ENCODE measurements around the gene PSMG4.

Gene PSMG4

DNA sequence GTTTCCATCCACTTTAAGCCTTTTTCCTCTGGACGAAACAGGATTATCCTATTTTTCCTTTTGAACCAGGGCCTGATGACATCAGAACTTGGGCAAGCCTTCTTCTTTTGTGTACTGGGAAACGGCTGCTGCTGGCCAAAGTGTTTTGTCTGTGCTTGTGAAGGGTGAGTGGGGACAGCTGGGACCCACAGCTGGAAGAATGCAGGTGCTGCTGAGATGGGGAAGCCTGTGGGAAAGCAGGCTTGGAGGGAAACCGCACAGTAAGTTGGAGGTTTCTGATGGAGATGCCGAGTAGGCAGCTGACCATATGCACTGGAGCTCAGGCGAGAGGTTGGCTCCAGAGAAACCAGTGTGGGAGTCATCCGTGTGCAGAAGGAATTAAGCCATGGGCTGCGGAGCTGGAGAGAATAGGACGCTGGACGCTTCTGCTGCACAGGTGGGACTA lies 8.5 kb upstream of the PSMG4 start:
- Histone ChIP-seq H3K36me3 (ENCODE audit: control insufficient read depth, insufficient read depth, low read length) (no peaks in the 10 kb centered on the region), H3K9me3 (ENCODE audit: control insufficient read depth, low read length) (no peaks in the 10 kb centered on the region), H3K4me3 (ENCODE audit: insufficient read depth, low read depth, low read length, poor library complexity, severe bottlenecking) (no peak overlapping the region), H3K4me1 (ENCODE audit: control insufficient read depth, insufficient read depth, low read length, poor library complexity, severe bottlenecking) (peaks cover 4% of the 10 kb centered on the region), H3K27me3 (replicated peaks; ENCODE audit: control insufficient read depth, insufficient read depth, low read length, poor library complexity, severe bottlenecking) (peaks cover 4% of the 10 kb centered on the region), H3K27ac (ENCODE audit: insufficient read depth, low read length, poor library complexity, severe bottlenecking) (no peak overlapping the region)
- DNase-seq, result no peak

DNA sequence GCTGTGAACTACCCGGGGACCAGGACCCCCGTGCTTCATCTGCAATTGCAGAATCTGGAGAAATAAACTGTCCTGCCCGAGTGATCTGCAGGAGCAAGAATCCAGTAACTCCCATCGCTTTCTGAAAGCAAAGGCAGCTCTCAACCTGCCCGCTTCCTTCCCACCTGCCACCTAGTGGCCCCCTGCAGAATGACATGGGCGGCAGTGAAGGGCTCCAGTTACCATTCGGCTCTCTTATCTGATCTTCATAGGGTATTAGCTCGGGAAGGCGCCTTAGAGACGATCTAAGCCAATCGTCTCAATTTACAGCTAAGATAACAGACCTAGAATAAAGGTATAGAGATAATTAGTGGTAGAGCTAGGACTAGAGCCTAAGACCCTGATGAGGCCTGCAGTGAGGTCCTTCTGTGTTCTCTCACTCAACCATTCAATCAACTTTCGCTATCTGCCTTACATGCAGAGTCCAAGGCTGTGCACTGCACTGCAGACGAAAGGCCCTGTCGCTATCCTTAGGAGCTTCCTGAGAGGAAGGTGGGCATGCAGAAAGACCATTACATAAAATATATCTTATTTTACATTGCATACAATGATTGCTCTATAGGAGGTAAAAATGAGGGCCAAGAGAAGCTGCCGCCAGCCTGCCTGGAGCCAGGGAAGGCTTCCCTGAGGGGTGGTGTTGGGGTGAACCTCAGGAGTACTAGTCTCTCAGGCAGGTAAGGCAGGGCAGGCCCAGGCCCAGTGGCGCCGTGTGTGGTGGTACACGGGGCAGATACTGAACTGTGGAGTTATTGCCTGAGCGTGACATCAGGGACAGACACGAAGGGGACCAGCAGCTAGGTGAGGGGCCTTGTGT lies 7.1 kb upstream of the PSMG4 start:
- Histone ChIP-seq H3K27ac (ENCODE audit: insufficient read depth, low read length, poor library complexity, severe bottlenecking) (no peak overlapping the region), H3K27me3 (replicated peaks; ENCODE audit: control insufficient read depth, insufficient read depth, low read length, poor library complexity, severe bottlenecking) (peaks cover 4% of the 10 kb centered on the region), H3K9me3 (ENCODE audit: control insufficient read depth, low read length) (no peaks in the 10 kb centered on the region), H3K4me1 (ENCODE audit: control insufficient read depth, insufficient read depth, low read length, poor library complexity, severe bottlenecking) (peaks cover 4% of the 10 kb centered on the region), H3K36me3 (ENCODE audit: control insufficient read depth, insufficient read depth, low read length) (no peaks in the 10 kb centered on the region), H3K4me3 (ENCODE audit: insufficient read depth, low read depth, low read length, poor library complexity, severe bottlenecking) (no peak overlapping the region)
- peak; percentile 55 to 69 (median 61) for DNase-seq

GRCh38 chr6:3252369-3252768 lies 6.4 kb upstream of the PSMG4 start:
- Histone ChIP-seq H3K27ac (ENCODE audit: insufficient read depth, low read length, poor library complexity, severe bottlenecking) (no peak overlapping the region), H3K36me3 (ENCODE audit: control insufficient read depth, insufficient read depth, low read length) (no peaks in the 10 kb centered on the region), H3K27me3 (replicated peaks; ENCODE audit: control insufficient read depth, insufficient read depth, low read length, poor library complexity, severe bottlenecking) (peaks cover 4% of the 10 kb centered on the region), H3K4me1 (ENCODE audit: control insufficient read depth, insufficient read depth, low read length, poor library complexity, severe bottlenecking) (peaks cover 4% of the 10 kb centered on the region), H3K4me3 (ENCODE audit: insufficient read depth, low read depth, low read length, poor library complexity, severe bottlenecking) (no peak overlapping the region), H3K9me3 (ENCODE audit: control insufficient read depth, low read length) (no peaks in the 10 kb centered on the region)
- DNase-seq, result no peak

GRCh38 chr6:3252861-3253596 lies 5.7 kb upstream of the PSMG4 start:
- no peak overlapping the region for H3K4me3 ChIP-seq (ENCODE audit: insufficient read depth, low read depth, low read length, poor library complexity, severe bottlenecking)
- H3K36me3 ChIP-seq (ENCODE audit: control insufficient read depth, insufficient read depth, low read length), result no peaks in the 10 kb centered on the region
- peaks cover 4% of the 10 kb centered on the region for H3K27me3 ChIP-seq (replicated peaks; ENCODE audit: control insufficient read depth, insufficient read depth, low read length, poor library complexity, severe bottlenecking)
- H3K27ac ChIP-seq (ENCODE audit: insufficient read depth, low read length, poor library complexity, severe bottlenecking), result no peak overlapping the region
- no peak for DNase-seq
- no peaks in the 10 kb centered on the region for H3K9me3 ChIP-seq (ENCODE audit: control insufficient read depth, low read length)
- peaks cover 4% of the 10 kb centered on the region for H3K4me1 ChIP-seq (ENCODE audit: control insufficient read depth, insufficient read depth, low read length, poor library complexity, severe bottlenecking)

- Histone ChIP-seq H3K36me3 (ENCODE audit: control insufficient read depth, insufficient read depth, low read length) (no peaks in the 10 kb centered on the region), H3K4me3 (ENCODE audit: insufficient read depth, low read depth, low read length, poor library complexity, severe bottlenecking) (no peak overlapping the region), H3K4me1 (ENCODE audit: control insufficient read depth, insufficient read depth, low read length, poor library complexity, severe bottlenecking) (peaks cover 4% of the 10 kb centered on the region), H3K9me3 (ENCODE audit: control insufficient read depth, low read length) (no peaks in the 10 kb centered on the region), H3K27ac (ENCODE audit: insufficient read depth, low read length, poor library complexity, severe bottlenecking) (no peak overlapping the region), H3K27me3 (replicated peaks; ENCODE audit: control insufficient read depth, insufficient read depth, low read length, poor library complexity, severe bottlenecking) (peaks cover 4% of the 10 kb centered on the region)
- DNase-seq, result no peak
Measured at GRCh38 chr6:3253597-3253961, 5.2 kb upstream of the PSMG4 start.

GRCh38 chr6:3258201-3258600 lies 546 bp upstream of the PSMG4 start:
- Histone ChIP-seq H3K36me3 (ENCODE audit: control insufficient read depth, insufficient read depth, low read length) (peaks cover under 1% of the 10 kb centered on the region), H3K27me3 (replicated peaks; ENCODE audit: control insufficient read depth, insufficient read depth, low read length, poor library complexity, severe bottlenecking) (no peaks in the 10 kb centered on the region), H3K4me1 (ENCODE audit: control insufficient read depth, insufficient read depth, low read length, poor library complexity, severe bottlenecking) (peaks cover 18% of the 10 kb centered on the region), H3K9me3 (ENCODE audit: control insufficient read depth, low read length) (no peaks in the 10 kb centered on the region), H3K4me3 (ENCODE audit: insufficient read depth, low read depth, low read length, poor library complexity, severe bottlenecking) (peak overlapping the region; percentile 86), H3K27ac (ENCODE audit: insufficient read depth, low read length, poor library complexity, severe bottlenecking) (no peak overlapping the region)
- no peak for DNase-seq

GRCh38 chr6:3259491-3259958 lies 778 bp downstream of the PSMG4 start:
- Histone ChIP-seq H3K27ac (ENCODE audit: insufficient read depth, low read length, poor library complexity, severe bottlenecking) (peak overlapping the region; percentile 71), H3K9me3 (ENCODE audit: control insufficient read depth, low read length) (no peaks in the 10 kb centered on the region), H3K36me3 (ENCODE audit: control insufficient read depth, insufficient read depth, low read length) (peaks cover 14% of the 10 kb centered on the region), H3K27me3 (replicated peaks; ENCODE audit: control insufficient read depth, insufficient read depth, low read length, poor library complexity, severe bottlenecking) (no peaks in the 10 kb centered on the region), H3K4me1 (ENCODE audit: control insufficient read depth, insufficient read depth, low read length, poor library complexity, severe bottlenecking) (peaks cover 18% of the 10 kb centered on the region), H3K4me3 (ENCODE audit: insufficient read depth, low read depth, low read length, poor library complexity, severe bottlenecking) (peak overlapping the region; percentile 86)
- DNase-seq, result peak in 1 of 3 donors; percentile 8

- Histone ChIP-seq H3K36me3 (ENCODE audit: control insufficient read depth, insufficient read depth, low read length) (peaks cover 18% of the 10 kb centered on the region), H3K27me3 (replicated peaks; ENCODE audit: control insufficient read depth, insufficient read depth, low read length, poor library complexity, severe bottlenecking) (no peaks in the 10 kb centered on the region), H3K4me3 (ENCODE audit: insufficient read depth, low read depth, low read length, poor library complexity, severe bottlenecking) (peak overlapping the region; percentile 28), H3K4me1 (ENCODE audit: control insufficient read depth, insufficient read depth, low read length, poor library complexity, severe bottlenecking) (peaks cover 18% of the 10 kb centered on the region), H3K9me3 (ENCODE audit: control insufficient read depth, low read length) (no peaks in the 10 kb centered on the region), H3K27ac (ENCODE audit: insufficient read depth, low read length, poor library complexity, severe bottlenecking) (no peak overlapping the region)
- DNase-seq, result no peak
Measured at GRCh38 chr6:3260296-3260695, 1.5 kb downstream of the PSMG4 start.

- Histone ChIP-seq H3K9me3 (ENCODE audit: control insufficient read depth, low read length) (no peaks in the 10 kb centered on the region), H3K27ac (ENCODE audit: insufficient read depth, low read length, poor library complexity, severe bottlenecking) (no peak overlapping the region), H3K27me3 (replicated peaks; ENCODE audit: control insufficient read depth, insufficient read depth, low read length, poor library complexity, severe bottlenecking) (no peaks in the 10 kb centered on the region), H3K4me1 (ENCODE audit: control insufficient read depth, insufficient read depth, low read length, poor library complexity, severe bottlenecking) (peaks cover 18% of the 10 kb centered on the region), H3K36me3 (ENCODE audit: control insufficient read depth, insufficient read depth, low read length) (peaks cover 21% of the 10 kb centered on the region), H3K4me3 (ENCODE audit: insufficient read depth, low read depth, low read length, poor library complexity, severe bottlenecking) (peak overlapping the region; percentile 28)
- no peak for DNase-seq
Measured at GRCh38 chr6:3260772-3261517, 2.2 kb downstream of the PSMG4 start.

Data from effector memory CD4-positive, alpha-beta T cell (primary cell).